Liver (tissue), 9 donors: ENCODE results near the gene HRH2. TPM values are rescaled to one million over a fixed set of nuclear protein-coding genes. Genes with fewer than 3 reads are reported as not detected.

Experiments
- DNase-seq: peaks from one replicate; pipeline ENCODE4 v3.0.0-alpha.2; 2017; ENCODE audit warnings: low spot score
- H3K27ac ChIP-seq, 2 donors: one replicate each; pipeline ENCODE4 v1.7.0; 2013; ENCODE audit warnings: inconsistent platforms in 2 of 2, low read length in 2 of 2, control low read depth in 1 of 2, low read depth in 1 of 2, mild to moderate bottlenecking in 1 of 2
- H3K27me3 ChIP-seq, 4 donors: one replicate each; pipeline versions ENCODE4 v1.6.1 to v1.7.0; 2013; ENCODE audit warnings: low read length in 3 of 4, inconsistent platforms in 1 of 4, mild to moderate bottlenecking in 1 of 4, moderate library complexity in 1 of 4; ENCODE audit not compliant: control insufficient read depth in 4 of 4, insufficient read depth in 4 of 4
- H3K36me3 ChIP-seq, 4 donors: one replicate each; pipeline versions ENCODE4 v1.6.1 to v1.7.0; 2013; ENCODE audit warnings: low read length in 3 of 4, mild to moderate bottlenecking in 3 of 4, low read depth in 1 of 4, moderate library complexity in 1 of 4; ENCODE audit not compliant: control insufficient read depth in 4 of 4, insufficient read depth in 3 of 4
- H3K4me1 ChIP-seq, 4 donors: one replicate each; pipeline versions ENCODE4 v1.6.1 to v1.7.0; 2013; ENCODE audit warnings: low read length in 3 of 4, mild to moderate bottlenecking in 3 of 4, moderate library complexity in 1 of 4; ENCODE audit not compliant: control insufficient read depth in 4 of 4, insufficient read depth in 4 of 4
- H3K4me3 ChIP-seq, 3 donors: one replicate each; pipeline versions ENCODE4 v1.6.1 to v1.7.0; 2013; ENCODE audit warnings: low read length in 3 of 3, control low read depth in 1 of 3, low read depth in 1 of 3, mild to moderate bottlenecking in 1 of 3
- H3K9ac ChIP-seq, 2 donors: one replicate each; pipeline ENCODE4 v1.7.0; 2013; ENCODE audit warnings: low read length in 2 of 2, mild to moderate bottlenecking in 2 of 2, moderate library complexity in 2 of 2, control low read depth in 1 of 2, low read depth in 1 of 2
- H3K9me3 ChIP-seq, 4 donors: one replicate each; pipeline versions ENCODE4 v1.6.1 to v1.7.0; 2013; ENCODE audit warnings: low read length in 3 of 4; ENCODE audit not compliant: control insufficient read depth in 4 of 4
- EGR1 ChIP-seq, 2 donors: IDR thresholded peaks; 2 replicates each; pipeline ENCODE4 v1.6.1; 2016 to 2018; ENCODE audit warnings: antibody characterized with exemption in 2 of 2, low read depth in 2 of 2
- FOXA1 ChIP-seq: IDR thresholded peaks from 2 replicates; pipeline ENCODE4 v1.6.1; 2016; ENCODE audit warnings: antibody characterized with exemption
- FOXA2 ChIP-seq: IDR thresholded peaks from 2 replicates; pipeline ENCODE4 v1.6.1; 2016; ENCODE audit warnings: antibody characterized with exemption
- GABPA ChIP-seq, 2 donors: IDR thresholded peaks in 1 of 2; conservative IDR thresholded peaks in 1 of 2; 2 replicates each; pipeline ENCODE4 v1.6.1; 2016; ENCODE audit warnings: antibody characterized with exemption in 2 of 2, mild to moderate bottlenecking in 1 of 2, moderate library complexity in 1 of 2
- HNF4A ChIP-seq, 2 donors: conservative IDR thresholded peaks; 2 replicates each; pipeline ENCODE4 v1.6.1; 2016; ENCODE audit warnings: antibody characterized with exemption in 2 of 2, mild to moderate bottlenecking in 2 of 2
- HNF4G ChIP-seq: IDR thresholded peaks from 2 replicates; pipeline ENCODE4 v1.6.1; 2016; ENCODE audit warnings: antibody characterized with exemption
- JUND ChIP-seq, 2 donors: IDR thresholded peaks; 2 replicates each; pipeline ENCODE4 v1.6.1; 2016; ENCODE audit warnings: antibody characterized with exemption in 2 of 2
- NR2F2 ChIP-seq: IDR thresholded peaks from 2 replicates; pipeline ENCODE4 v1.6.1; 2016; ENCODE audit warnings: antibody characterized with exemption
- RAD21 ChIP-seq, 2 donors: IDR thresholded peaks; 2 replicates each; pipeline ENCODE4 v1.6.1; 2016; ENCODE audit warnings: antibody characterized with exemption in 2 of 2, mild to moderate bottlenecking in 2 of 2
- RXRA ChIP-seq, 2 donors: IDR thresholded peaks; 2 replicates each; pipeline ENCODE4 v1.6.1; 2017 to 2018; ENCODE audit warnings: antibody characterized with exemption in 2 of 2, mild to moderate bottlenecking in 1 of 2
- SP1 ChIP-seq: IDR thresholded peaks from 2 replicates; pipeline ENCODE4 v1.6.1; 2018; ENCODE audit warnings: antibody characterized with exemption, mild to moderate bottlenecking
- TAF1 ChIP-seq: conservative IDR thresholded peaks from 2 replicates; pipeline ENCODE4 v1.6.1; 2016; ENCODE audit warnings: antibody characterized with exemption, mild to moderate bottlenecking
- YY1 ChIP-seq: IDR thresholded peaks from 2 replicates; pipeline ENCODE4 v1.6.1; 2016; ENCODE audit warnings: antibody characterized with exemption, mild to moderate bottlenecking
- WGBS: extraction: QIAGEN DNeasy Blood & Tissue Kit; methylation state at CpG from one replicate; pipeline ENCODE4 v1.1.7; 2013; 5-methylcytosine and 5-hydroxymethylcytosine counted together
- polyA plus RNA-seq, 2 donors: library from polyadenylated mRNA; stranded (reverse) in 1 of 2; unstranded in 1 of 2; fragments of 200-250 nt in 1 of 2; fragments of >200 nt in 1 of 2; fragmentation: Nextera tagmentation in 1 of 2; extraction: Ambion mirVana in 1 of 2; gene quantifications; one replicate each; pipeline versions ENCODE4 v1.2.1 to v1.2.3, GENCODE V29; 2013 to 2015
- total RNA-seq, 2 donors: library from RNA; depleted of rRNA; stranded (reverse); fragments of >200 nt; gene quantifications; one replicate each; pipeline ENCODE4 v1.2.3, GENCODE V29; 2014
- TF ChIP-seq, protein P1 (sequence below): IDR thresholded peaks from 2 replicates; pipeline ENCODE4 v1.6.1; 2016; ENCODE audit warnings: antibody characterized with exemption
- TF ChIP-seq, protein P2 (sequence below): IDR thresholded peaks from 2 replicates; pipeline ENCODE4 v1.6.1; 2016; ENCODE audit warnings: antibody characterized with exemption, mild to moderate bottlenecking
- TF ChIP-seq, protein P3 (sequence below): fragments of 150-350 bp; IDR thresholded peaks from 2 replicates; pipeline ENCODE4 v1.5.1; 2017; ENCODE audit warnings: improper control_type of control experiment, low read depth, low read length; ENCODE audit not compliant: missing input control
- TF ChIP-seq, protein P4 (sequence below): IDR thresholded peaks from 2 replicates; pipeline ENCODE4 v1.6.1; 2016; ENCODE audit warnings: antibody characterized with exemption
- TF ChIP-seq, protein P5 (sequence below): IDR thresholded peaks from 2 replicates; pipeline ENCODE4 v1.6.1; 2016; ENCODE audit warnings: antibody characterized with exemption
- donor health status: healthy.
- donor health status: healthy.
- donor health status: healthy.
- donor health status: healthy.
- donor health status: healthy.

The HRH2 gene
- total and polyA plus RNA-seq, 4 donors = 0.44 to 2.6 (median 1.3) TPM

DNA sequence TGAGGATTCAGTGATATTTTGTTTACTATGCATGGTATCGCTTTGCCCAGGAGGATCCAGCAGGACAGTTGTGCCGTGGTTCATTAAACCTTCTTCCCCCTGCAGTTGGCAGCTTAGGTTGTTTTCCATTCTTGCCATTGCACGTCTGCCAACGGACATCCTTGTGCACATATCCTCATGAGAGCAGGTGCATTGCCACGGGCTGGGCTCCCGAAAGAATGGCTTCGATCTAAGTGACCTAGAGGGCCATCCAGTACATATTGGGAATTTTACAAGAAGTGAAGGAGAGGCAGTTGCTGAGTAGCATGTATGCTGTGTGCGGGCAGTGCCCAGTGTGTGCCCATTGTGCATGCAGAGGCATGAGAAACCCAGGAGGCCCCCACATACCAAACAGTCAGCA lies 22.1 kb downstream of the HRH2 start:
- Histone ChIP-seq H3K4me1 (no peaks in the 10 kb centered on the region), H3K9ac (no peak overlapping the region), H3K27me3 (peaks cover 0 to 5% (median 3%) of the 10 kb centered on the region in 4 donors), H3K27ac (no peak overlapping the region), H3K9me3 (no peaks in the 10 kb centered on the region), H3K4me3 (no peak overlapping the region), H3K36me3 (no peaks in the 10 kb centered on the region)
- DNase-seq = no peak
- 82% methylated on average over 8 of the region's 8 CpGs for WGBS
- TF ChIP-seq RAD21 (IDR thresholded peaks at IDR 0.05) = no peak
- TF ChIP-seq TAF1 = no peak
- no peak for TF ChIP-seq HNF4A (conservative IDR thresholded peaks at IDR 0.05)
- TF ChIP-seq, protein P1, sequence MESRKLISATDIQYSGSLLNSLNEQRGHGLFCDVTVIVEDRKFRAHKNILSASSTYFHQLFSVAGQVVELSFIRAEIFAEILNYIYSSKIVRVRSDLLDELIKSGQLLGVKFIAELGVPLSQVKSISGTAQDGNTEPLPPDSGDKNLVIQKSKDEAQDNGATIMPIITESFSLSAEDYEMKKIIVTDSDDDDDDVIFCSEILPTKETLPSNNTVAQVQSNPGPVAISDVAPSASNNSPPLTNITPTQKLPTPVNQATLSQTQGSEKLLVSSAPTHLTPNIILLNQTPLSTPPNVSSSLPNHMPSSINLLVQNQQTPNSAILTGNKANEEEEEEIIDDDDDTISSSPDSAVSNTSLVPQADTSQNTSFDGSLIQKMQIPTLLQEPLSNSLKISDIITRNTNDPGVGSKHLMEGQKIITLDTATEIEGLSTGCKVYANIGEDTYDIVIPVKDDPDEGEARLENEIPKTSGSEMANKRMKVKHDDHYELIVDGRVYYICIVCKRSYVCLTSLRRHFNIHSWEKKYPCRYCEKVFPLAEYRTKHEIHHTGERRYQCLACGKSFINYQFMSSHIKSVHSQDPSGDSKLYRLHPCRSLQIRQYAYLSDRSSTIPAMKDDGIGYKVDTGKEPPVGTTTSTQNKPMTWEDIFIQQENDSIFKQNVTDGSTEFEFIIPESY = no peak
- TF ChIP-seq HNF4G = no peak
- no peak for TF ChIP-seq FOXA2
- TF ChIP-seq NR2F2 = no peak
- TF ChIP-seq FOXA1 = no peak
- no peak for TF ChIP-seq RXRA (IDR thresholded peaks at IDR 0.05)
- TF ChIP-seq SP1 = no peak
- TF ChIP-seq, protein P2, sequence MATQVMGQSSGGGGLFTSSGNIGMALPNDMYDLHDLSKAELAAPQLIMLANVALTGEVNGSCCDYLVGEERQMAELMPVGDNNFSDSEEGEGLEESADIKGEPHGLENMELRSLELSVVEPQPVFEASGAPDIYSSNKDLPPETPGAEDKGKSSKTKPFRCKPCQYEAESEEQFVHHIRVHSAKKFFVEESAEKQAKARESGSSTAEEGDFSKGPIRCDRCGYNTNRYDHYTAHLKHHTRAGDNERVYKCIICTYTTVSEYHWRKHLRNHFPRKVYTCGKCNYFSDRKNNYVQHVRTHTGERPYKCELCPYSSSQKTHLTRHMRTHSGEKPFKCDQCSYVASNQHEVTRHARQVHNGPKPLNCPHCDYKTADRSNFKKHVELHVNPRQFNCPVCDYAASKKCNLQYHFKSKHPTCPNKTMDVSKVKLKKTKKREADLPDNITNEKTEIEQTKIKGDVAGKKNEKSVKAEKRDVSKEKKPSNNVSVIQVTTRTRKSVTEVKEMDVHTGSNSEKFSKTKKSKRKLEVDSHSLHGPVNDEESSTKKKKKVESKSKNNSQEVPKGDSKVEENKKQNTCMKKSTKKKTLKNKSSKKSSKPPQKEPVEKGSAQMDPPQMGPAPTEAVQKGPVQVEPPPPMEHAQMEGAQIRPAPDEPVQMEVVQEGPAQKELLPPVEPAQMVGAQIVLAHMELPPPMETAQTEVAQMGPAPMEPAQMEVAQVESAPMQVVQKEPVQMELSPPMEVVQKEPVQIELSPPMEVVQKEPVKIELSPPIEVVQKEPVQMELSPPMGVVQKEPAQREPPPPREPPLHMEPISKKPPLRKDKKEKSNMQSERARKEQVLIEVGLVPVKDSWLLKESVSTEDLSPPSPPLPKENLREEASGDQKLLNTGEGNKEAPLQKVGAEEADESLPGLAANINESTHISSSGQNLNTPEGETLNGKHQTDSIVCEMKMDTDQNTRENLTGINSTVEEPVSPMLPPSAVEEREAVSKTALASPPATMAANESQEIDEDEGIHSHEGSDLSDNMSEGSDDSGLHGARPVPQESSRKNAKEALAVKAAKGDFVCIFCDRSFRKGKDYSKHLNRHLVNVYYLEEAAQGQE = no peak
- no peak for TF ChIP-seq EGR1 (IDR thresholded peaks at IDR 0.05; ENCODE audit: low read depth in 2 of 2)
- TF ChIP-seq, protein P3, sequence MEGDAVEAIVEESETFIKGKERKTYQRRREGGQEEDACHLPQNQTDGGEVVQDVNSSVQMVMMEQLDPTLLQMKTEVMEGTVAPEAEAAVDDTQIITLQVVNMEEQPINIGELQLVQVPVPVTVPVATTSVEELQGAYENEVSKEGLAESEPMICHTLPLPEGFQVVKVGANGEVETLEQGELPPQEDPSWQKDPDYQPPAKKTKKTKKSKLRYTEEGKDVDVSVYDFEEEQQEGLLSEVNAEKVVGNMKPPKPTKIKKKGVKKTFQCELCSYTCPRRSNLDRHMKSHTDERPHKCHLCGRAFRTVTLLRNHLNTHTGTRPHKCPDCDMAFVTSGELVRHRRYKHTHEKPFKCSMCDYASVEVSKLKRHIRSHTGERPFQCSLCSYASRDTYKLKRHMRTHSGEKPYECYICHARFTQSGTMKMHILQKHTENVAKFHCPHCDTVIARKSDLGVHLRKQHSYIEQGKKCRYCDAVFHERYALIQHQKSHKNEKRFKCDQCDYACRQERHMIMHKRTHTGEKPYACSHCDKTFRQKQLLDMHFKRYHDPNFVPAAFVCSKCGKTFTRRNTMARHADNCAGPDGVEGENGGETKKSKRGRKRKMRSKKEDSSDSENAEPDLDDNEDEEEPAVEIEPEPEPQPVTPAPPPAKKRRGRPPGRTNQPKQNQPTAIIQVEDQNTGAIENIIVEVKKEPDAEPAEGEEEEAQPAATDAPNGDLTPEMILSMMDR = no peak
- TF ChIP-seq, protein P4, sequence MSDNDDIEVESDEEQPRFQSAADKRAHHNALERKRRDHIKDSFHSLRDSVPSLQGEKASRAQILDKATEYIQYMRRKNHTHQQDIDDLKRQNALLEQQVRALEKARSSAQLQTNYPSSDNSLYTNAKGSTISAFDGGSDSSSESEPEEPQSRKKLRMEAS = no peak
- TF ChIP-seq GABPA (IDR thresholded peaks at IDR 0.05 in 1 of 2, conservative IDR thresholded peaks at IDR 0.05 in 1 of 2) = no peak
- TF ChIP-seq, protein P5, sequence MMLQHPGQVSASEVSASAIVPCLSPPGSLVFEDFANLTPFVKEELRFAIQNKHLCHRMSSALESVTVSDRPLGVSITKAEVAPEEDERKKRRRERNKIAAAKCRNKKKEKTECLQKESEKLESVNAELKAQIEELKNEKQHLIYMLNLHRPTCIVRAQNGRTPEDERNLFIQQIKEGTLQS = no peak
- no peak for TF ChIP-seq JUND (IDR thresholded peaks at IDR 0.05)
- no peak for TF ChIP-seq YY1
